Pulmonary artery endothelial cell (primary cell): ENCODE measurements around the gene CDH23. TPM values are rescaled to one million over a fixed set of nuclear protein-coding genes. Genes with fewer than 3 reads are reported as not detected.
"Not testable (repeated sequence)": the region's sequence is repeated elsewhere in the genome, so short reads cannot be mapped to it uniquely, and the experiment has no call there.

Experiments
- DNase-seq: peaks from one replicate; pipeline ENCODE4 v3.0.0-alpha.2; 2011; ENCODE audit warnings: low read depth, low spot score
- total RNA-seq: library from RNA; depleted of rRNA; stranded (reverse); fragments of >200 nt; gene quantifications from 2 replicates; pipeline ENCODE4 v1.2.3, GENCODE V29; 2014

CDH23 gene
- under 0.01 and 0.07 TPM in 2 replicates for total RNA-seq

DNA sequence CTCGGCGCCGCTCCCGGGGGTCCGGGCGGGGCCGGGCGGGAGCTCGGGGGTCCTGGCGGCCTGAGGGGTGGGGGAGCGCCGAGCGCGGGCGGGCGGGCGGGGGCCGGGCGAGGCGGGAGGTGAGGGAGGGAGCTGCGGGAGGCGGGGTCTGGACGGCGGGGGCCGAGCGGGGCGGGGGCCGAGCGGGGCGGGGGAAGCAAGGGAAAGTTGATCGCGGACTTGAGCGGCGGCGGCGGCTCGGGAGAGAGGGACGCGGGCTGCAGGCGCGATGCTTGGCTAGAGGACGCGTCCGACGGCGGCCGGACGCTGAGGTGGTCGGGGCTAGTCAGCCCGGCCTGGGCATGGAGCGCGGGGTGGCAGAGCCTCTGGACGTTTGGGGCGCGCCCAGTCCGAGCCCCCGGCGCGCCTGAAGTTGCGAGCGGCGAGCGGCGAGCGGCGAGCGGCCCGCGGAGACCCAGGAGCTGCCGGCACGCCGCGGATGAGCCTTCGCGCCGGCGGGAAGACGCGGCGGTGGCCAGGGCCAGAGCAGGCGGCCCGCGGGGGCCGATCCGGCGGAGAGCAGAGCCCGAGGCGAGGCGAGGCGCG, at the start of gene CDH23:
Gene CDH23, plus strand, starts transcription at position 210 of the 585 bp plus-strand sequence. CDS start 42,912 bp downstream, outside the sequence.
- DNase-seq: no peak

DNA sequence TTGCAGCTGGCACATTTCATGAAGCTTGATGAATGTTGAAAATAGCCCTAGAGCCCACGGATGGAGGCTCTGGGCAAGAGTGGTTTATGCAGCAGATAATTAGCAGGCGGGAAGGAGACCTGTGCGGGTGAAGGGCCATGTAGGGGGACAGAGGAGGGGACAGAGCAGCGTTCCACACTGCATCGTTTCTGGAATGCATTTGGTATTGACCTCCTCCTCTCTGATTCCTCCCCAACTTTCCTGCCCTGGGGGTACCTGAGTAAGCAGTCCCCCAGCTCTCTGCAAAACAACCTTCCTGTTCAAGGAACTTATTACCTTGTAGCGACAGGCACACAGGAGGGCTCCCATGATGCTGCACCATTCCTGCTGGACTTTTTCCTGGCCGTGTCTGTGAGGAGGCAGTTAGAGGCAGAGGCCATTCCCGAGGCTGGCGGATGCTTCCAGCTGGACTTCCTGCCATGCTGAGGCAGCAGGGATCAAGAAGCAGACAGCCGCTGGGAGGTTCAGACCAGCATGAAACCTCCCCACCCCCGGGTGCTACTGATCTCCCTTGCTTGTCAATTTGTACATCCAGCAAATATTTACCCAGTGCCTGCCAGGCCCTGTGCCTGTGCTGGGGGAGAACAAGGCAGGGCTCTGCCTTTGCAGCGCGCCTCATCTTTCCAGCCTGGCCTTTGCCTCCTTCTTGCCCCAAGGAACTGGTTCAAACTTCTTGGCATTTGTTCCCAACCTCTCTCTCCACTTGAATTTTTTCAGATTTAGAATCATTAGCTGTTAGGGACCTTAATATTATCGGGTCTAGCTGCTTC, 48.9 kb upstream of the CDH23 start:
- no peak for DNase-seq

DNA sequence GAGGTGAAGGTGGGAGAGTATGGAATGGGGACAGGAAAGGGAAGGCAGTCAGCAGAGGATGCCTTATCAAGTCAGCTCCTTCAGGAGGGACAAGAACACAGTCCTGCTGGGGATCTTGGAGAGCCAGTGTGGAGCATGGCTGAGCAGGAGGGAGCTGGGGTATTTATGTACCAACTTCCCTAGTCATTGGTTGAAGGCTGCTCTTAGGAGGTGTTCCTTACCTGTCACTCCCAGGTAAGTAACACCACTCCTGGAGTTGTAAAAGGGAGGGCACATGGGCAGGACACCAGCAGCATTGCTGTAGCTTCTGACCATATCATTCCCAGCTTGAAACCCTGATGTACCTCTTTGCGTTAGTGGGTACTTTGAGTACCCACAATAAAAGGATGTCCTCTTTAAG, 47.9 kb upstream of the CDH23 start:
- DNase-seq: no peak

DNA sequence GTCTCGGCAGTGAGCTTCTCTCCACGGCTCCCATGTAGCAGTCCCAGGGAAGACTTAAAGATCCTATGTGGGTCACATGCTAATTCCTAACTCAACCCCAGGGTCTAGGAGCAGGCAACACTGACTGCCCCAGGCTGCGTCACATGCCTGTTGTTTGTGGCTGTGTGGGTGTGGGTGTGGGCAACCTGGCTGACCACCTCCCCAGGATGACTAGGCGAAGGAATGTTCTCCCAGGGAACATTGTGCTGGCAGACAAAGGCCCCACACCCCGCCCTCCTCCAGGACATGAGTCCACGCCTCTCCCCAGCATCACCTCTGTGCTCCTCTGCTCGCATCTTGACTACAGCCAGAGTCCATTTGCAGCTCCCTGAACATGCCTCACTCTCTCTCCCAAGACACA, 47.3 kb upstream of the CDH23 start:
- DNase-seq: no peak

DNA sequence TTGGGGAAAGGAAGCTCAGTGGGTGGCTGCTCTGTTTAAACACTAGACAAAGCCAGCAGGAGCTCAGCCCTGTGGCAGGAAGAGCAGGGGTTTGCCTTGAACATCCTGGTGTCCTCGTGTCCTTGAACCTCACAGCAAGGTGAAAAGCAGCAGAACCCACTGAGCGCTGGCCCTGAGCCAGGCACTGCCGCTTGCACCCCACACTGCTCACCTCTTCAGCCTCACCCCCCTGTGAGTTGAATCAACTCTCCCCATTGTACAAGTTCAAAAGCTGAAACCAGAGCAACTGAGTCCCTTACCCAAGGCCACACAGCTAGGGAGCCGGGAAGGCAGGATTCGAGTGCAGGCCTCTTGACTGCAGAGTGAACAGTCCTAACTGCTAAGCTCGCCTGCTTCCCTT, 45.6 kb upstream of the CDH23 start:
- no peak for DNase-seq

DNA sequence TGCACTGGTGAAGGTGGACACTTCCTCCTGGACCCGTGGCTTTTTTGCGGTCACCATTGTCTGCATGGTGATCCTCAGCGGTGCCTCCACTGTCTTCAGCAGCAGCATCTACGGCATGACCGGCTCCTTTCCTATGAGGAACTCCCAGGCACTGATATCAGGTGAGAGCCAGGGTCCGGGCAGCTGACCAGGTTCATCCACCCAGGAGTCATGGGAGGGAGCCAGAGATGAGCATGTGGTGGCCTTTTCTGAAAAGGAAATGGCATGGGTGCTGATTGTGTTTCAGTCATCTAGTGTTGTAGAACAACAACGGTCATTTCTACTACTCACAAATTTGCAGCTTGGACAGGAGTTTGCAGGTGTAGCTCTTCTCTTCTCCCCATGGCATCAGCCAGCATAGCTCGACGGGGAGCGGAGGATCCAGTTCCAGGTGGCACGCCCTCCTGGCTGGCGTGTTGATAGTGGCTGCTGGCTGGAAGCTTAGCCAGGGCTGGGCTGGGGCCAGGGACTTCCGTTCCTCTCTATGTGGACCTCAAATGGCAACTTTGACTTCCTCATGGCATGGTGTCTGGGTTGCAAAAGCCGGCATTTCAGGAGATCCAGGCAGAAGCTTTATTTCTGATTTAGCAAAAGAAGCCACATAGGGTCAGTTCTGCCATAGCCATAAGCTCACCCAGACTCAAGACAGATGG, 44.9 kb upstream of the CDH23 start:
- DNase-seq: no peak

DNA sequence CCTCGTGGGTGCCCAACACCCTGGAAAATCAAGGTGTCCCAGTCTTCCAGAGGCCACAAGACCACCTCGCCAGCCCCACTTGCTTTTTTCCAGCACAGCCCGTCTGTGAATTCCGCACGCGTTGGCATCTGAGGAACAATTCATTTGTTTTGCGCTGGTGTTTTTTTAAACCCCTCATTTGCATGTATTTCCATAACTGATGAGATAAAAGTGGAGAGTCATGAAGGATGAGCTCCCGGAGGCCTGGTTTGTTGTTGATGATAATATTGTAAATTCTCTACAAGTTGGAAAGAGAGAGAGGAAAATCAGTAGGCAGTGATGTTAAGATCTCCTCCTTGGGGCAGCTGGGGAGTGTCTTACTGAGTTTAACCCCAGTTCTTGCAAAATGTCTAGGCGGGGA, 43.1 kb upstream of the CDH23 start:
- DNase-seq: no peak

DNA sequence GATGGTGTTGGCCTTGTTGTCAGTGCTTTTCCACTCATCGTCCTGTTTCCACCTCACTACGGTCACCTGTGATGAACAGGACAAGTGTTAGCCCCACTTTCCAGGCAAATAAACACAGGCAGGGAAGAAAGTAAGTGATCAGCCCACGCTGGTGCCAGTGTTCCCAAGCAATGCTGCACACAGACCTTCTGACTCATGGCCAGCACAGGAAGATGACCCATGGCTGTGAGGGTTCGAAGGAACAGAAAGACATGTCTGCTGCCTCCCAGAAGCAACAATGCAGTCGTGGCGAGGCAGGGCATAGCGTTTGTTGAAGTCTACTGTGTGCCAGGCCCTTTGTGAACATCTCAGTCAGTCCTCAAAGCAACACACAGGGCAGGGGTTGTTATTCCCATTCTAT, 41.9 kb upstream of the CDH23 start:
- no peak for DNase-seq

DNA sequence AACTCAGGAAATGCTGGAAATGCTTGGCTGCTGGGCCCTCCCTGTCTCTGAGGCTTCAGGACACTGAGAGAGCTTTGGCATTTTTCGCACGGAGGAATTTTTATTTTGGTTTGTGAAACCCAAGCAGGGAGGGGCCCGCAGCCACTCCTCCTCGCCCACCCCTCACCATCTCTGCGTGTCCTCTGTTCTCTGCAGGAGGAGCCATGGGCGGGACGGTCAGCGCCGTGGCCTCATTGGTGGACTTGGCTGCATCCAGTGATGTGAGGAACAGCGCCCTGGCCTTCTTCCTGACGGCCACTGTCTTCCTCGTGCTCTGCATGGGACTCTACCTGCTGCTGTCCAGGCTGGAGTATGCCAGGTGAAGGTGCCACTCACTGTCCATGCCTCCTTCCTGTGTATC, 40.8 kb upstream of the CDH23 start:
- no peak for DNase-seq

DNA sequence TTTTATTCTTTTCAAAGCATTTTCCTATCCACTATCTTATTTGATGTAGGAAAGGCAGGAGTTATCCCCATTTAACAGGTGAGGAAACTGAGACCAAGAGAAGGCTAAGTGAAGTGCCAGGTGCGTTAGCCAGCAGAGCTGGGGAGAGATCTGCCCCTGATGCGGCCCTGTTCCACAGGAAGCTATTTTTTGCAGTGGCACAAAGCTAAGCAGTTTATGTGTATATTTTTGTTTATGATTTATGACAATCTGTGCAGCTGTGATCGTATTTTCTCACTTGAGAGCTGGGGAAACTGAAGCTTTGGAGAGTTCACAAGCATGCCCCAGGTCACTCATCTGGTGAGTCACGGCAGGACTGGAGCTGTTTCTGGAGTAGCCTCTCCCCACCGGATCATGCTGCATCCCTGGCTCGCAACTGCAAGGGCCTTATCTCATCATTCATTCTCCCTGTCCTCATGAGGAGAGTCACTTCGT, 38.9 kb upstream of the CDH23 start:
- no peak for DNase-seq

DNA sequence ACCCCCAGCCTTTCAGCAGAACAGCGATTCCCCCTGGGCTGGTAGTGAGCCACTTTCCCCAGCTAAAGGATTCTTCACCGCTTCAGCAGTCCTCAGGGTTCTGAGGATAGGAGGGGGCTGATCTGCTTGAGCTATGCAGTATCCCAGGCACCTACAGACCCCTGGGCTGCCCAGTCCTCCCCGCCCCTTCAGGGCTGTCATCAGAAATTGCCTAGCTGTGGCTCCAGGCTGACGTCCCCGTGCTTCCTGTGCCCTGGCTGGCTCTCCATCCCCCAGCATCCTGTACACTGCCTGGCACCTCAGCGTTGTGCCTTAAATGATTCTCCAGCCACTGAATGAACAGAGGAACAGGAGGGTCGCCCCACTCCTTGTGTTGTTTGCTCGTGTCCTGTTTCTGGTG, 38.4 kb upstream of the CDH23 start:
- no peak for DNase-seq

DNA sequence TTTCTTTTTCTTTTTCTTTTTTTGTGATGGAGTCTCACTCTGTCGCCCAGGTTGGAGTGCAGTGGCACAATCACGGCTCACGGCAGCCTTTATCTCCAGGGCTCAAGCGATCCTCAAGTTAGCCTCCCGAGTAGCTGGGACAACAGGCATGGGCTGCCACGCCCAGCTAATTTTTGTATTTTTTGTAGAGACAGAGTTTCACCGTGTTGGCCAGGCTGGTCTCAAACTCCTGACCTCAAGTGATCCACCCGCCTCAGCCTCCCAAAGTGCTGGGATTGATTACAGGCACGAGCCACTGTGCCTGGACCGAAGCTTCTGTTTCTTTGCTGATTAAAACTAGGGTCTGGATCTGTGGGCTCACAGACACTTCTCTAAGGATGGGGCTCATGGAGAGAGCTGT, 37.8 kb upstream of the CDH23 start:
- DNase-seq: not testable (repeated sequence)

DNA sequence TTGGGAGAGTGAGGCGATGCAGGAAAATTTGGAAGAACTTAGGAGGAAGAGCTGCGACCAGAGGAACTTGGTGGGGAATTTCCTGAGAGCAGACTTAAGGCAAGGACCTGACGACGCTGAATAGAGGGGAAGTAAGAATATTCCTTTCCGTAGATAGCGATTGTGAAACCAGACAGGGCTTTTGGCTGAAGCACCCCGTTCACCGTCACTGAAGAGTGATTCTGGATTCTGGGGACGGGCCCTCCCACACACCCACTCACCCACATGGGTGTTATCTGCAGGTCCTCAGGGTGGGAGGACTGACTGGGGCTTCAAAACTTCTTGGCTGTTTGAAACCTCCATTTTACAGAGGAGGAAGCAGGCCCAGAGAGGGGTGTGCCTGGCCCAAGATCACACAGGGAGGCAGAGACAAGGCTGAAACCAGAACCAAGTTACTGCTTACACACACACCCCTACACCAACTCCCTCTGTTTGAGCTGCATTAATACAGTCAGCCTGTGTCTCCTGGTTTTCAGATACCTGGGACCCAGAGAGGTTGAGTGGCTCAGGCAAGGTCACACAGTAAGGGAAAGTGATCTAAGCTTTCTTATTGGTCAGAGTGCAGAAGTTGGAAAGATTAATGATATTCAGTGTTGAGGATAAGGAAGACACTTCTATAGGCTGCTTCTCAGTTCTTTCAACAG, 37.2 kb upstream of the CDH23 start:
- DNase-seq: no peak

DNA sequence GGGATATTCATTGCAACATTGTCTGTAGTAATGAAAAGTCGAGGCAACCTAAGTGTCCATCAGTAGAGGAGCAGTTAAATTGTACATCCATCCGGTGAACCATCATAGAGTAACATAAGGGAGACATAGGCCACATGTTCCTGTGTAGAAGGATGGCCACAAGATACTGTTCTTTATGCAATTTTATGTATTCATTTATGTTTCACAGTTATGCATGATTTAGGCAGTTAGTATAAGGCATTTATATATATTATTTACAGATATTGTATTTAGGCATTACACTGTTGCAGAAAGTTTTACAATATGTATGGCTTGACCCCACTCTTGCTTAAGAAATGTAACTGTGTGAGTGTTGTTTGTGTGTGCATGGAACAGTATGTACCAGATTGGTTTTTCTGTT, 36.0 kb upstream of the CDH23 start:
- DNase-seq: no peak

DNA sequence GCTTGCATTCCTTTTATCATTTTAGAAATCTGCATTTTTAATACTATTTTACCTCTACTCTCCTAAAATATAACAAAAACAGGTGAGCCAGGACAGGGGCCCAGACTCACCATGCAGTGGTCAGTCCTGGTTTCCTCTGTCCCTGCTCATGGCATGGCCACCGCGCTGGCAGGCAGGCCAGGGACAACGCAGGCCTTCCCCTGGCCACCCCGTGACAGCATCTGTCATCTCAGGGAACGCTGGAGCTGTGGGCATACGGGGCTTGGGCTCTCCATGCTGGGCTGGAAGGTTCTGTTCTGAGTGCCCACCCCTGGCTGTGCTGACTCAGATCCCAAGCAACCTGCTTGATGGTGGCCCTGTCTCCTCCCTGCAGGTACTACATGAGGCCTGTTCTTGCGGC, 35.1 kb upstream of the CDH23 start:
- no peak for DNase-seq

DNA sequence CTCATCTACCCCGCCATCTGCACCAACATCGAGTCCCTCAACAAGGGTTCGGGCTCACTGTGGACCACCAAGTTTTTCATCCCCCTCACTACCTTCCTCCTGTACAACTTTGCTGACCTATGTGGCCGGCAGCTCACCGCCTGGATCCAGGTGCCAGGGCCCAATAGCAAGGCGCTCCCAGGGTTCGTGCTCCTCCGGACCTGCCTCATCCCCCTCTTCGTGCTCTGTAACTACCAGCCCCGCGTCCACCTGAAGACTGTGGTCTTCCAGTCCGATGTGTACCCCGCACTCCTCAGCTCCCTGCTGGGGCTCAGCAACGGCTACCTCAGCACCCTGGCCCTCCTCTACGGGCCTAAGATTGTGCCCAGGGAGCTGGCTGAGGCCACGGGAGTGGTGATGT, 34.6 kb upstream of the CDH23 start:
- no peak for DNase-seq

DNA sequence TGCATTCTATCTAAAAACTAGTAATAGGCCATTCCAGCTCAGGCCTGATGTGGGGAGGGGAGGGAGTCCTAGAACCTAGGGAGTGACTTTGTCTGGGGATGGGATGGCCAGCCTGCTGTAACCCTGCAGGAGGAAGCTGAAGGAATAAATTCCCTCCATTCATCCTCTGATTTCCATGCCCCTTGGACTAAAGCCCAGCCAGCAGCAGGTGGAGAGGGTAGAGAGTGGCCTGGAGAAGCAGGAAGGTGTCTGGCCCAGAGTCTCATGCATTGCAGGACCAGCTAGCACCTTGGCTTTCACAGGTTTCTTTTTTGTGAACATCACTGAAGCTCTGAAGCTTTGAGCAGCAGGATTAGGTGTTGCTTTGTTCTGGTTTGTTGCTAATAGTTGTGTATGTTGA, 32.8 kb upstream of the CDH23 start:
- DNase-seq: no peak

DNA sequence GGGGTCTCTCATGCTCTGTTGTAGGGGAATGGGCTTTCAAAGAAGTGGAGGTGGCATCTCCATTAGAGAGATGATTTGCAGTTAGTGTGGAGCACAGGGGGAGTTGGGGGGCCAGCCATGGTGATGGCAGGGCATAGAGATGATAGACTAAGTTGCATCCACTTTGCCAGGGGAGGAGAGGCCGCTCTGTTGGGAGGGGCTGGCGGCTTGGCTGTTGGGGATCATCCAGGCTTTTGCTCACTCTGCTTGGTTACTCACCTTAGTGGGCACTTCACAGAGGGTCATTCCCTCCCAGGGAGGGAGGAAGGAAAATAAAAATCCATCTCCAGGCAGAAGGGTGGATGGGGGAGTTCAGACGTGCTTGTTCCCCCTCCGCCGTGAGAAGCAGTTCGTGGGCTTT, 31.4 kb upstream of the CDH23 start:
- no peak for DNase-seq

DNA sequence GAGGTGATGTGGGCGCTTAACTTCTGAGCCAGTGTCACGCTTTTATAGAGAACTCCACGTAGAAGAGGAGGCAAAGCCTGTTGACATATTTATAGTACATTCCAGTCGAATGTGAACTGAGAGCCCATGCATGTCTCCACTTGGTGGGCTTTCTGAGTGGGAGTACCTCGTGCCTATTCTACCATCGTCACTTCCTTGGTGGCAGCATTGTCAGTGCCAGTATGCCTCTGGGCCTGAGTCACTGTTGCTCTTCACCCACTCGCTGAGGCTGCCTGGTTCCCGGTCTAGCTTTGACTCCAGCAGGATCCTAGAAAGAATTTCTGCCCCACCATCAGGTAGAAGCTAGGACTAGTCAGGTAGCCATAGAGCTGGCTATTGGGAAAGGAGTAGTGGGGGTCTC, 30.0 kb upstream of the CDH23 start:
- no peak for DNase-seq

DNA sequence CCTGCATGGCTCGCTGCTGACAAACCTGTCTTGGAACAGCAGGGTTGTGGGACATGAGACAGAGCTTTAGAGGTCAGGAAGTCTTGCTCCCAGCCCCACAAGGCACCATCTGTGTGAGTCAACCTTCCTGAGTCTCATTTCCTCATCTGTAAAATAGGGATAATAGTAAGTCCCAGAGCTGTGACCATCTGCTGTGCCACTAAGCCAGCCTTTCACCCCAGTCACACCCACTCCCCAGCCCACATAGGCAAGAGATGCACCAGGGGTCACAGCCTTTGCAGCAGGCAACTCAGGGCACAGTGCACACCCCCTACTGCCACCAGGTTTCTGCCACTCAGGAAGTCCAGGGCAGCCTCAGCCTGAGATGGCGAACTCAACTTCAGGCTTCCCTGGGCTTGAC, 29.4 kb upstream of the CDH23 start:
- no peak for DNase-seq

DNA sequence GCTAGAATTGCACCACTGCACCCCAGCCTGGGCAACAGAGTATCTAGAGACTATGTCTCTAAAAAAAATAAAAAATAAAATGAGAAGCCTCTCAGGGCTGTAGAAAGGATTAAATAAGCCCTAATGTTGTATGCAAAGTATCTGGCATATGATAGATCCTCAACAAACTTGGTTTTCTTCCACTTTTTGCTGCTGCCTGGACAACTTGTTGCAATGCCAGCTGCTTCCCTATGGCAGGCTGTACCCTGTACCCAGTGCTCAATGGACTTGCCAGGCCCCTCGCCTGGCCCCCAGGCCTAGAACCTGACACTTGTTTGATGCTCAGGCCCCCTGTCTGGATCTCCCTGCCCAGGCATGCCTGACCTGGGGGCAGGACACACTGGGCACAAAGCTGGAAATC, 28.5 kb upstream of the CDH23 start:
- DNase-seq: no peak

DNA sequence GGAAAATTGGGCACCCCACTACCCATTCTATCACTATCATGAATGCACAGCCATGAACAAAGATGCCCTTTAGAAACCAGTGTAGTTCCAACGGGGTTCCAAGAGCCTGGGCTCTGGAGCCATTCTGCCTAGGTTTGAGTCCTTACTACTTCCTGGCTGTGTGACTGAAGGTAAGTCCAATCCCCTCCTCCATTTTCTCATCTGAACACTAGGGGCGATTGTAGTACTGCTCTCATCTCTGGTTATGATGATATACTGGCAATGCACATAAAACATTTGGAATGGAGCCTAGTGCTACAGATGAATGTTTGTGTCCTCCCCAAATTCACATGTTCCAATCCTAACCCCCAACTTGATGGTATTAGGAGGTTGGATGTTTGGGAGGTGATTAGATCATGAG, 28.1 kb upstream of the CDH23 start:
- no peak for DNase-seq
